ENCODE measurements around the gene PPP1R15B. TPM values are rescaled to one million over a fixed set of nuclear protein-coding genes. Genes with fewer than 3 reads are reported as not detected.

PPP1R15B gene
- total RNA-seq, 2 donors from 2014 or later, result 44.8 to 79.2 TPM

- Mint-ChIP-seq H3K9me3 (no peaks in the 10 kb centered on the region), H3K36me3 (ENCODE audit: low read depth) (peaks cover 53% of the 10 kb centered on the region), H3K27me3 (ENCODE audit: insufficient read depth) (peaks cover 72% of the 10 kb centered on the region), H3K27ac (no peak overlapping the region), H3K4me3 (no peak overlapping the region), H3K4me1 (peaks cover 17% of the 10 kb centered on the region)
- WGBS, 2 experiments (ENCODE audit: insufficient coverage in 1 of 2, insufficient read length in 1 of 2), result 89 to 92% methylated on average over 1 to 7 of the region's 7 CpGs
- Histone ChIP-seq H3K4me1 (ENCODE audit: control insufficient read depth, insufficient read depth, low read length) (no peaks in the 10 kb centered on the region), H3K9me3 (ENCODE audit: control insufficient read depth, low read length) (no peaks in the 10 kb centered on the region), H3K4me3 (ENCODE audit: low read length) (no peak overlapping the region), H3K27ac (ENCODE audit: low read depth, low read length) (no peak overlapping the region), H3K27me3 (ENCODE audit: control insufficient read depth, insufficient read depth, low read length, poor library complexity, severe bottlenecking) (peaks cover 73% of the 10 kb centered on the region), H3K36me3 (ENCODE audit: control insufficient read depth, insufficient read depth, low read length) (peaks cover 26% of the 10 kb centered on the region), H3K9ac (ENCODE audit: extremely low read depth, low read length, poor library complexity, severe bottlenecking) (no peak overlapping the region)
- no peak for TF ChIP-seq CTCF (conservative IDR thresholded peaks at IDR 0.05)
- no peak for DNase-seq
These were observed 27.0 kb upstream of the PPP1R15B start for GRCh38 chr1:204438628-204439027.

- H3K27me3 Mint-ChIP-seq (ENCODE audit: insufficient read depth), result peaks cover 73% of the 10 kb centered on the region
- no peak overlapping the region for H3K27ac Mint-ChIP-seq
- H3K36me3 Mint-ChIP-seq (ENCODE audit: low read depth), result peaks cover 52% of the 10 kb centered on the region
- Histone ChIP-seq H3K27ac (ENCODE audit: low read depth, low read length) (no peak overlapping the region), H3K9me3 (ENCODE audit: control insufficient read depth, low read length) (no peaks in the 10 kb centered on the region), H3K27me3 (ENCODE audit: control insufficient read depth, insufficient read depth, low read length, poor library complexity, severe bottlenecking) (peaks cover 73% of the 10 kb centered on the region), H3K4me1 (ENCODE audit: control insufficient read depth, insufficient read depth, low read length) (no peaks in the 10 kb centered on the region), H3K9ac (ENCODE audit: extremely low read depth, low read length, poor library complexity, severe bottlenecking) (no peak overlapping the region), H3K4me3 (ENCODE audit: low read length) (no peak overlapping the region), H3K36me3 (ENCODE audit: control insufficient read depth, insufficient read depth, low read length) (peaks cover 25% of the 10 kb centered on the region)
- TF ChIP-seq CTCF (conservative IDR thresholded peaks at IDR 0.05), result no peak
- no peaks in the 10 kb centered on the region for H3K9me3 Mint-ChIP-seq
- peaks cover 17% of the 10 kb centered on the region for H3K4me1 Mint-ChIP-seq
- WGBS, 2 experiments (ENCODE audit: insufficient coverage in 1 of 2, insufficient read length in 1 of 2), result 70 to 72% methylated on average over 2 to 8 of the region's 8 CpGs
- no peak overlapping the region for H3K4me3 Mint-ChIP-seq
- DNase-seq, result peak; percentile 50
These were observed 26.4 kb upstream of the PPP1R15B start for GRCh38 chr1:204437796-204438570.

GRCh38 chr1:204435872-204436271 is 24.3 kb upstream of the PPP1R15B start:
- Mint-ChIP-seq H3K27ac (no peak overlapping the region), H3K9me3 (no peaks in the 10 kb centered on the region), H3K36me3 (ENCODE audit: low read depth) (peaks cover 43% of the 10 kb centered on the region), H3K4me3 (no peak overlapping the region), H3K4me1 (peaks cover 17% of the 10 kb centered on the region), H3K27me3 (ENCODE audit: insufficient read depth) (peaks cover 72% of the 10 kb centered on the region)
- TF ChIP-seq CTCF (conservative IDR thresholded peaks at IDR 0.05), result no peak
- no peak overlapping the region for H3K9ac ChIP-seq (ENCODE audit: extremely low read depth, low read length, poor library complexity, severe bottlenecking)
- H3K36me3 ChIP-seq (ENCODE audit: control insufficient read depth, insufficient read depth, low read length), result peaks cover 15% of the 10 kb centered on the region
- DNase-seq, result no peak
- no peaks in the 10 kb centered on the region for H3K9me3 ChIP-seq (ENCODE audit: control insufficient read depth, low read length)
- WGBS, 2 experiments (ENCODE audit: insufficient coverage in 1 of 2, insufficient read length in 1 of 2), result 85% methylated on average over 3 of the region's 3 CpGs; no CpG with 5 or more reads in 1 of the 2 experiments
- no peak overlapping the region for H3K4me3 ChIP-seq (ENCODE audit: low read length)
- H3K27ac ChIP-seq (ENCODE audit: low read depth, low read length), result no peak overlapping the region
- H3K27me3 ChIP-seq (ENCODE audit: control insufficient read depth, insufficient read depth, low read length, poor library complexity, severe bottlenecking), result peaks cover 64% of the 10 kb centered on the region
- no peaks in the 10 kb centered on the region for H3K4me1 ChIP-seq (ENCODE audit: control insufficient read depth, insufficient read depth, low read length)
